ENCODE data around the gene PRIM2.
"Not testable (repeated sequence)": the region's sequence is repeated elsewhere in the genome, so short reads cannot be mapped to it uniquely, and the experiment has no call there.

- TF ChIP-seq CTCF (IDR thresholded peaks at IDR 0.05; ENCODE audit: insufficient read depth, low read length, poor library complexity, severe bottlenecking); EZH2phosphoT487 (conservative IDR thresholded peaks at IDR 0.05; ENCODE audit: low read length): not testable (repeated sequence)
Observed at GRCh38 chr6:57486494-57487081, 169.2 kb downstream of the PRIM2 start.
